ENCODE measurements around the gene CS.
"Not testable (repeated sequence)": the region's sequence is repeated elsewhere in the genome, so short reads cannot be mapped to it uniquely, and the experiment has no call there.

Gene CS

GRCh38 chr12:56299853-56300643, at the start of gene CS:
Gene CS (minus strand): TSS chr12:56300330. CDS start chr12:56300201, 129 bp downstream.
- peak; percentile 42 to 99 (median 95) for DNase-seq

DNA sequence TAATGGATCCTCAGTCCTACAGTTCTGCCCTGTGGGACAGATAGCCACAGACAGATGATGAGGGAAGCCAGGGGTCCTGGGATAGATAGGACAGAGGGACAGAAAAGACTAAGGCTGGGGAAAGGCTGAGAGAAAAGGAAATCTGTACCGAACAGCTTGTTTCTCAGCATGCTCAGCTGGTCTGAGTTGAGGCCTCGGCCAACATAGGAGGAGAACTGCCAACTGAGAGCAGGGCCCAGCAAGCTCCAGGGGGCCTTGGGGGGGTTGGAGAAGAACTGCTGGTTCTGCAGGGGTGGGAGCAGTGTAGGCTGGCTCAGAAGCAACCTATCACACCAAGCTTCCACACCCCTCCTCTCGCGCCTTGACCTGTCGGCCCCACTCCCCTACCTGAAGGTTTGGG, 48.6 kb upstream of the CS start:
- DNase-seq = no peak

- DNase-seq = not testable (repeated sequence)
Measured at GRCh38 chr12:56347255-56347654, 47.1 kb upstream of the CS start.

GRCh38 chr12:56346675-56347074, 46.5 kb upstream of the CS start:
- peak in 1 of 51 donors; percentile 6 for DNase-seq

DNA sequence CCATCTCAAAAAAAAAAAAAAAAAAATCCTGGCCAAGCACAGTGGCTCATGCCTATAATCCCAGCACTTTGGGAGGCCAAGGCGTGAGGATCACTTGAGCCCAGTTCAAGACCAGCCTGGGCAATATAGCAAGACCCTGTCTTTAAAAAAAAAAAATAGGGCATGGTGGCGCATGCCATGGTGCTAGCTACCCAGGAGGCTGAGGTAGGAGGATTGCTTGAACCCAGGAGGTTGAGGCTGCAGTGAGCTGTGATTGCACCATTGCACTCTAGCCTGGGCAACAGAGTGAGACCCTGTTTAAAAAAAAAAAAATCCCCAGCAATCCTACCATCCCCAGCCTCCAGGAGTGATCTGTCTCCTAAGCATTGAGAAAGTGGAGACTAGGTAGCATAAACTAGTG, 42.2 kb upstream of the CS start:
- DNase-seq = not testable (repeated sequence)

DNA sequence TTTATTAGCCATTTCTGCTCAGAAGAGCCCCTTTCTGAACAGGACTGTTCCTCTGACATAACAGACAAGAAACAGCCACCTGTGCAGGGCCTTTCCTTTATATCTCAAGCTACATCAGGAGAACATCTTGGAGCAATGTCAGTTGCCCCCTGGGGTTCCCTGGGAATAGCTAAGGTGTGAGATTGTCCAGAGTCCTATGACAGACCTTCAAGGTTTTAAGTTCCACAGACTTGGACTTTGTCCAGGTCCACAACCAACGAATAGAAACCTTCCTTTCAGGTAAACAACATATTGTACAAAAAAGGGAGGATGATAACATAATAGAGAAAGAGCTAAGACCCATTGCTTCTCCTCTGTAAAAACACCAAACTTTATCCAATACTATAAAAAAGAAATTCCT, 41.5 kb upstream of the CS start:
- no peak for DNase-seq

GRCh38 chr12:56339158-56339422, 39.0 kb upstream of the CS start:
- DNase-seq = no peak

GRCh38 chr12:56338308-56339157, 38.4 kb upstream of the CS start, which contains the start of gene IL23A:
Gene IL23A (plus strand): TSS chr12:56338884. CDS start chr12:56339045, 161 bp downstream.
- DNase-seq = no peak

DNA sequence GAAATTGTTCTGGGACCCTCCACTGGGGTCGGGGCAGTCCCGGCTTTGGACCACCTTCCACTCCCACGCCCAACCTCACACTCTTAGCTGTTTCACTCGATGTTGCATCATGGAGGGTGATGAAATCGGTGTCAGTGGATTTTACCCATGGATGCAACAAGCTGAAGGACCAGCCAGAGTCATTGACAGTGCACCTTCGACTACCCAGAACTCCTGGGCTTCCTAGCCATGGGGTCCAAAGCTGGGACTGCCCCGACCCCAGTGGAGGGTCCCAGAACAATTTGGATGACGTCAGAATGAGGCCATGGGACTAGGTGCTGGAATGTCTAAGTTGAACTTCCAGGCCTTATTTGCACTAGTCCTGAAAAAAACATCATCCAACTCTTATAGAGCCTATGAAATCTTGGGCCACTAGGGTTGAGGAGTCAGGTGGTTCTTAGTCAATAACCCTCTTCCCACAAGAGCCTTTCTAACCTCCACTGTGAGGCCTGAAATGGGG, 37.7 kb upstream of the CS start:
- no peak for DNase-seq

- DNase-seq = peak in 10 of 51 donors; percentile 2 to 35 (median 9)
Measured at GRCh38 chr12:56336361-56337167, 36.4 kb upstream of the CS start.

- not testable (repeated sequence) for DNase-seq
Measured at GRCh38 chr12:56335527-56335926, 35.4 kb upstream of the CS start.

- peak in 1 of 51 donors; percentile 17 for DNase-seq
Measured at GRCh38 chr12:56334490-56334793, 34.3 kb upstream of the CS start.

GRCh38 chr12:56333679-56334489, 33.8 kb upstream of the CS start, which contains the start of gene PAN2:
Gene PAN2 (minus strand): TSS chr12:56334000. CDS start chr12:56333094, 906 bp downstream.
- peak; percentile 71 to 96 (median 92) for DNase-seq

DNA sequence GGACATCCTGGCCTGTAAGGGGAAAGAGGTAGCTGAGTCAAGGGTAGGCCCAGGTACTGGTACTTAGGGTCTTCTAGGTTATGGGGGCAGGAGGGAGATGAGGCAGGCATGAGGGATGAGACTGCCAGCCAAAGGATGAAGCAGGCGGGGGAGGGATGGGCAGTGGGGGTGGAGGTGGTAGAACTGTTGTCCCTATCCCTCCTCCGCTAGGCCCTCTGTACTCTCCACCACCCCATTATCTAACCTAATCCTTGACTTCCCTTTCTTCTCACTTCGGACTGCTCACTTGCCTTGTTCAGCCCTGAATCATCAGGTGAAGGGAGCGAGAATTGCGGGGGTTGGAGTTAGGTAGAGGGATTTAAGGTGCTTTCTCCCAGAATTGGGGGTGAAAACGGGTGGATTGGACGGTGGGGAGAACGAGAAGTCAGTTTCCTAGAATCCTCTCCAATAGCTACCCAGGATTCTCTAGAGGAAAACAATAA, 33.1 kb upstream of the CS start:
- DNase-seq = peak in 5 of 51 donors; percentile 7 to 68 (median 40)

GRCh38 chr12:56332512-56333196, 32.5 kb upstream of the CS start:
- DNase-seq = peak in 1 of 51 donors; percentile 12

DNA sequence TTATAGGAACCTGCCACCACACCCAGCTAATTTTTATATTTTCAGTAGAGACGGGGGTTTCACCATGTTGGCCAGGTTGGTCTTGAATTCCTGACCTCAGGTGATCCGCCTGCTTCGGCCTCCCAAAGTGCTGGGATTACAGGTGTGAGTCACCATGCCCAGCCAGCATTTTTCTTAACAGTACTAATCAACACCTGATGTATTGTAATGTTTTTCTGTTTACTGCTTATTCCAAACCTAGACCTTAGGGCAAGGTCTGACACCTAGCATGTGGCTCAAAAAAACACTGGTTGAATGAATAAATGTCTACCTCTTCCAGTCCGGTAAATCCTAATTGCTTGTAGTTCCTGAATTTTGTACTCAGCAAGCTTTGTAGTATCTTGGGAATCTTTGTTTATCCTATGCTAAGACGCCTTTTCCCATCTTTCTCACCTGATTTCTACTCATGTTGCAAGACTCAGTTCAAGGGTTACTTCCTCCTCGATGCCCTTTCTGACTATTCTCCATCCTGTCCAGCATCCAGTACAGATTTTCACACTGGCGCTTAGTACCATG, 30.9 kb upstream of the CS start:
- DNase-seq = no peak

- no peak for DNase-seq
Measured at GRCh38 chr12:56326533-56326932, 26.4 kb upstream of the CS start.

DNA sequence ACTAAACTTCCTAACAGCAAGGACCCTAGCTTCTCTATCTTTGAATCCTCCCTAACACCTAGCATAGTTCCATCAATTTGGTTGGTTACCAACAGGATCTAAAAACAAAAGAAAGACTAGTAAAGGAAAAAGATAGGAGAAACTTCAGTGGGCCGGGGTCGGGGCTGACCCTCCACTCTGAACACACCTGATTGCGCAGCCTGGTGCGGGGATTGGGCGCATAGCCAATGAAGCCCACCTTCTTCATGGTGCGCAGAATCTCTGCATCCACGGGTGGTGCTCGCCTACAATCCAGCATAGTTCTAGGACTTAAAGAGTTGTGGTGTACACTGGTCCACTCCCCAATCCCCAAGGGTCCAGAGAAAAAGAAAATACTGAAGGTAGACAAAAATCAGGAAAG, 26.0 kb upstream of the CS start:
- no peak for DNase-seq

- no peak for DNase-seq
Measured at GRCh38 chr12:56324206-56324605, 24.1 kb upstream of the CS start.

GRCh38 chr12:56321610-56322009, 21.5 kb upstream of the CS start:
- DNase-seq = not testable (repeated sequence)
